Colonic mucosa (tissue), 4 donors: Measurements from ENCODE around the gene IMMT. TPM values are rescaled to one million over a fixed set of nuclear protein-coding genes. Genes with fewer than 3 reads are reported as not detected.

Experiments used
- DNase-seq: peaks from one replicate; pipeline ENCODE4 v3.0.0-alpha.2; 2020
- H3K27ac ChIP-seq: fragments of 200-600 bp; one replicate; pipeline ENCODE4 v1.8.0; 2021
- H3K27me3 ChIP-seq: fragments of 200-600 bp; one replicate; pipeline ENCODE4 v1.8.0; 2021
- H3K36me3 ChIP-seq: fragments of 200-600 bp; one replicate; pipeline ENCODE4 v1.8.0; 2021
- H3K4me1 ChIP-seq: fragments of 200-600 bp; one replicate; pipeline ENCODE4 v1.8.0; 2021; ENCODE audit warnings: mild to moderate bottlenecking
- H3K4me3 ChIP-seq: fragments of 200-600 bp; one replicate; pipeline ENCODE4 v1.8.0; 2021
- H3K9ac ChIP-seq, 2 donors: one replicate each; pipeline ENCODE4 v1.7.0; 2013; ENCODE audit warnings: control low read depth in 2 of 2, low read depth in 2 of 2, low read length in 2 of 2
- H3K9me3 ChIP-seq: fragments of 200-600 bp; one replicate; pipeline ENCODE4 v1.8.0; 2021
- intact Hi-C: fragments of 100-400 bp; cut with DNase I; formaldehyde crosslinking; loops from one replicate; pipeline ENCODE4 v1.14.1; 2022
- total RNA-seq, 2 donors: library from RNA; stranded (reverse); fragmentation: NEBNext Ultra II Directional in 1 of 2; extraction: Animal tissue kit (Norgen Biotek cat#: 25700) in 1 of 2; gene quantifications; one replicate each; pipeline ENCODE4 v1.2.1, GENCODE V29; 2021
- TF ChIP-seq, protein P1 (sequence below): fragments of 200-600 bp; IDR thresholded peaks from one replicate; pipeline ENCODE4 v1.8.0; 2022; ENCODE audit warnings: antibody characterized with exemption, mild to moderate bottlenecking
- donor health status: healthy.
- donor health status: DM: no; HTN: no; CAD: no.
- donor health status: DM: no; HTN: no; CAD: no.

Gene IMMT
- total RNA-seq, 2 donors from 2014 or later, result 125 to 127 TPM

GRCh38 chr2:86176597-86176996, 18.7 kb downstream of the IMMT start:
- Histone ChIP-seq H3K36me3 (no peaks in the 10 kb centered on the region), H3K4me3 (no peak overlapping the region), H3K9me3 (no peaks in the 10 kb centered on the region), H3K27ac (no peak overlapping the region), H3K9ac (no peak overlapping the region), H3K27me3 (no peaks in the 10 kb centered on the region), H3K4me1 (no peaks in the 10 kb centered on the region)
- TF ChIP-seq, protein P1, sequence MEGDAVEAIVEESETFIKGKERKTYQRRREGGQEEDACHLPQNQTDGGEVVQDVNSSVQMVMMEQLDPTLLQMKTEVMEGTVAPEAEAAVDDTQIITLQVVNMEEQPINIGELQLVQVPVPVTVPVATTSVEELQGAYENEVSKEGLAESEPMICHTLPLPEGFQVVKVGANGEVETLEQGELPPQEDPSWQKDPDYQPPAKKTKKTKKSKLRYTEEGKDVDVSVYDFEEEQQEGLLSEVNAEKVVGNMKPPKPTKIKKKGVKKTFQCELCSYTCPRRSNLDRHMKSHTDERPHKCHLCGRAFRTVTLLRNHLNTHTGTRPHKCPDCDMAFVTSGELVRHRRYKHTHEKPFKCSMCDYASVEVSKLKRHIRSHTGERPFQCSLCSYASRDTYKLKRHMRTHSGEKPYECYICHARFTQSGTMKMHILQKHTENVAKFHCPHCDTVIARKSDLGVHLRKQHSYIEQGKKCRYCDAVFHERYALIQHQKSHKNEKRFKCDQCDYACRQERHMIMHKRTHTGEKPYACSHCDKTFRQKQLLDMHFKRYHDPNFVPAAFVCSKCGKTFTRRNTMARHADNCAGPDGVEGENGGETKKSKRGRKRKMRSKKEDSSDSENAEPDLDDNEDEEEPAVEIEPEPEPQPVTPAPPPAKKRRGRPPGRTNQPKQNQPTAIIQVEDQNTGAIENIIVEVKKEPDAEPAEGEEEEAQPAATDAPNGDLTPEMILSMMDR, result no peak
- intact Hi-C loops, result no loop called here
- no peak for DNase-seq

DNA sequence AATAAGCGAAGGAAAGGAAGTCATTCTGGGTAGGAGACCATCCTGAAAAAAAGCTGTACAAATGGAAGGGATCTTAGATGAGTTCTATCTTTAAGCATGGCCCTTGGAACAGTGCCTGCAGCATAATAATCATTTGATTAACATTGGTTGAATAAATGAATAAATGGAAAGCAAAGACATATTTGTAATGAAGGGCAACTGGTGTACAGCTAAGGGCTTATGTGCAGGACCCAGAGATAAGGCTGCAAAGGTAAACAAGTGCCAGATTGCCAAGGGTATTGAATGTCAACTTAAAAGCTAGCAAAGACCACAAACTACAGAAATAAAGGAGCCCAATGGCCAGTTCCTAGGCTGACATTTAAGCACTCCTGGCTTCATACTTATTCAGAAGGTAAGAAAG, 19.4 kb downstream of the IMMT start:
- no peaks in the 10 kb centered on the region for H3K36me3 ChIP-seq
- no peaks in the 10 kb centered on the region for H3K4me1 ChIP-seq
- H3K9ac ChIP-seq, result no peak overlapping the region
- no peaks in the 10 kb centered on the region for H3K9me3 ChIP-seq
- no peak overlapping the region for H3K4me3 ChIP-seq
- no peak for DNase-seq
- no peaks in the 10 kb centered on the region for H3K27me3 ChIP-seq
- intact Hi-C loops, result no loop called here
- H3K27ac ChIP-seq, result no peak overlapping the region
- TF ChIP-seq, protein P1, result no peak

- Histone ChIP-seq H3K4me3 (no peak overlapping the region), H3K9ac (no peak overlapping the region), H3K9me3 (no peaks in the 10 kb centered on the region), H3K27ac (no peak overlapping the region), H3K4me1 (no peaks in the 10 kb centered on the region), H3K27me3 (no peaks in the 10 kb centered on the region), H3K36me3 (no peaks in the 10 kb centered on the region)
- TF ChIP-seq, protein P1, result no peak
- no peak for DNase-seq
- intact Hi-C loops, result no loop called here
Observed at GRCh38 chr2:86174445-86174844, 20.8 kb downstream of the IMMT start.

DNA sequence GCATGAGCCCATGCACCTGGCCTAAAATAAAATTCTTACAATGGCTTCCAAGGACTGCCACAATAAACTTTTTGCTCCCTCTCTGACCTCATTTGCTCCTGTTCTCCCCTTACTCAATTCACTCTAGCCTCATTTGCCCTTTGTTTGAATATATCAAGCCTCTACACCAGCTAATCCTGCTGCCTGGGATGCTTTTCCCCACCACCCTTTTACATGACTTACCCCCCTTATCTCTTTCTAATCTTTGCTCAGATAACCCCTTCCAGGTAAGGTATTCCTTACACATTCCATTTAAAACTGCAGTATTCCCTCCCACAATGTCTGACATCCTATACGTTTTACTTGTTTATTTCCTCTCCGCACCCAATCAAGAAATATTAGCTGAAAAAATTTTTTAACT, 22.7 kb downstream of the IMMT start:
- intact Hi-C loops, result no loop called here
- Histone ChIP-seq H3K36me3 (peaks cover 10% of the 10 kb centered on the region), H3K4me1 (no peaks in the 10 kb centered on the region), H3K4me3 (no peak overlapping the region), H3K9ac (no peak overlapping the region), H3K9me3 (no peaks in the 10 kb centered on the region), H3K27me3 (no peaks in the 10 kb centered on the region), H3K27ac (no peak overlapping the region)
- TF ChIP-seq, protein P1, result no peak
- no peak for DNase-seq

DNA sequence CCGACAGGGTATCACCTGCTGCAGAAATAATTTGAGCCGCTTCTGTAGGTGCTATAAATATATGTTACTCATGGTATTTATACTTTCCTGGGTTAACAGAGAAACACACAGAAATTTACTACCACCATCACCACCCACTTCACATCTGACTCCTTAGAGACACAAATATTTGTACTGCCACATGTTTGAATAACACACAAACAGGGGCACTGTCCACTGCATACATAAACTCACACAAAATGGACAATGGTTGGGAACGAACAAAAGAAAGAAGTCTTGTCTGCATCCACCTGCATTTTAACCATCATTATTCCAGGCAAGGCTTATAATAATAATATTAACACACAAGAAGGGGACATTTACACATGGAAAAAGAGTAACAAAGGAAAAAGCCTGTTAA, 24.0 kb downstream of the IMMT start:
- intact Hi-C loops, result no loop called here
- H3K27me3 ChIP-seq, result no peaks in the 10 kb centered on the region
- H3K36me3 ChIP-seq, result peaks cover 15% of the 10 kb centered on the region
- no peak overlapping the region for H3K4me3 ChIP-seq
- DNase-seq, result no peak
- TF ChIP-seq, protein P1, result no peak
- H3K9me3 ChIP-seq, result no peaks in the 10 kb centered on the region
- H3K27ac ChIP-seq, result no peak overlapping the region
- no peak overlapping the region for H3K9ac ChIP-seq
- H3K4me1 ChIP-seq, result no peaks in the 10 kb centered on the region

DNA sequence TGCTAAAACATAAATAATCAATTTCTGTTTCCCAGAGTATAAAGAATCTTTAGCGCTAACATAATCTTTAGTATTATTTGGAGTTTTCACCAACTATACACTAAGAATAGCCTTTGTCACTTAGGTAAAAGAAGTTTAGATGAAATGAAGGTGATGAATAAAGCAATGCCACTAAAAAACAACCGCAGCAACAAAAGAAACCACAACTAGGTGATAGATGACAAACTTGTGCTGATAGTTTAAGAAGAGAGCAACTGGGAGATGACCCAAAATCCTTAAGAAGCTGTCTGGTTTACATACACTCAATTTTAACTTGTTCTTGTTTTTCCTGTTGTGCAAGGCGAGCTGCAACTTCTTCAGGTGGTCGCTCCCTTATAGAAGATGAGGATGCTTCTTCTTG, 24.8 kb downstream of the IMMT start:
- H3K4me1 ChIP-seq, result no peaks in the 10 kb centered on the region
- DNase-seq, result no peak
- intact Hi-C loops, result no loop called here

More for the DNA sequence above, 24.8 kb downstream of the IMMT start:
- Histone ChIP-seq H3K27ac (no peak overlapping the region), H3K36me3 (peaks cover 16% of the 10 kb centered on the region), H3K4me3 (no peak overlapping the region), H3K9me3 (no peaks in the 10 kb centered on the region), H3K27me3 (no peaks in the 10 kb centered on the region), H3K9ac (no peak overlapping the region)
- TF ChIP-seq, protein P1, result no peak
